ENCODE results near the gene PRDM11.
"Not testable (repeated sequence)": the region's sequence is repeated elsewhere in the genome, so short reads cannot be mapped to it uniquely, and the experiment has no call there.

The PRDM11 gene

GRCh38 chr11:45146072-45147016 is at the start of gene PRDM11:
PRDM11 (plus strand) TSS chr11:45146639; CDS start chr11:45181767, 35,128 bp downstream.
- DNase-seq, result peak; percentile 77

DNA sequence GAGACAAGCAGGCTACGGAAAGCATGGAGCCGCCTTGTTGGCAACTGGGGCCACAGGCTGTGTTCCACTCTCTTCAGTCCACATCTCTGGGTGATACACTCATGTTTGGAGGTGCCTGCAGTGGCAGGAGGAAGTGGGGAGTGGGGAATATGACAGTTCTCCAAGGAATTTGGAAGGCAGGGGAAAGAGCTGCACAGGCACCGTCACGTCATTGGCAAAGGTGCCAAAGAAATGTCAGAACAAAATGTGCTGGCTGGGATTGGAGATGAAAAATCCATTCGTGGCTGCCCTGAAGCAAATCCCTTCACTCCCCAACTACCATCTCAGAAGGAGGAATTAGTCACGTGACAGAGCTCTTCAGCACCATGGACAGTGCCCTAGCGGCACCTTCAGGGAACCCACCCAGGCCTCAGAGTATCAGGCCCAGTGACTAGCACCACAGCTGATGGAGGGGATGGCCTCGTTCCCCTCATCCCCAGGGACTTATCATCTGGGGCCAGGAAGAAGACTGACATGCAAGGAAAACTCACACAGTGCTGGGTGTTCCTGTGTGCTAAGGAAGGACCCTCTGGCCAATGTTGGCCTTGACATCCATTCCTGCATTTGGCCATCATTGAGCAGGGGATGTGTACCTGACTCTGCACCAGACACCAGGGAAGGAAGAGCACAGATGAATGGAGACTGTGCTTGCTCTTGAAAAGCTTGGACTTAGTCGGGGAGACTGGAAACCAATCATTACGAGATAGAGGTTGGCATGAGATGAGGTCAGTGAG is 48.5 kb upstream of the PRDM11 start:
- DNase-seq, result peak; percentile 67

- no peak for DNase-seq
These were observed 47.5 kb upstream of the PRDM11 start for GRCh38 chr11:45098929-45099328.

- no peak for DNase-seq
These were observed 46.1 kb upstream of the PRDM11 start for GRCh38 chr11:45100339-45100738.

DNA sequence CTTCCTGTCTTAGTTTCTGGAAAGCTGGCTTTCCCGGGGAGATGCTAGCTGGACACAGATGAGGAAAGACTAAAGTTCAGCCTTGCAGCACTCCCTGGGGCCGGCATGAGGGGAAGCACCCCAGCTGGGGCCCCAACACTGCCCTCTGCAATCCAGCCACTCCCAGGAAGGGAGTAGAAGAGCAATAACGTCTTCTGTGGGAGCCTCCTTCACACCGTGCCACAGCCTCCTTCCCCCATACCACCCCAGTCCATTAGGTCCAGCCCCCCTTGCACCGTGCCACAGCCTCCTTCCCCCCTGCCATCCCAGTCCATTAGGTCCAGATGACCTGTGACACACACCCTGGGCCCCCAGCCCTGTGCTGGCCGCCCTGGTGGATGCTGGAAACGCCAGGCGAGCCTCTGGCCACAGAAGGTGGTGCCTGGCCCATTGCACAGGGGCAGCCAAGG is 44.1 kb upstream of the PRDM11 start:
- DNase-seq, result no peak

DNA sequence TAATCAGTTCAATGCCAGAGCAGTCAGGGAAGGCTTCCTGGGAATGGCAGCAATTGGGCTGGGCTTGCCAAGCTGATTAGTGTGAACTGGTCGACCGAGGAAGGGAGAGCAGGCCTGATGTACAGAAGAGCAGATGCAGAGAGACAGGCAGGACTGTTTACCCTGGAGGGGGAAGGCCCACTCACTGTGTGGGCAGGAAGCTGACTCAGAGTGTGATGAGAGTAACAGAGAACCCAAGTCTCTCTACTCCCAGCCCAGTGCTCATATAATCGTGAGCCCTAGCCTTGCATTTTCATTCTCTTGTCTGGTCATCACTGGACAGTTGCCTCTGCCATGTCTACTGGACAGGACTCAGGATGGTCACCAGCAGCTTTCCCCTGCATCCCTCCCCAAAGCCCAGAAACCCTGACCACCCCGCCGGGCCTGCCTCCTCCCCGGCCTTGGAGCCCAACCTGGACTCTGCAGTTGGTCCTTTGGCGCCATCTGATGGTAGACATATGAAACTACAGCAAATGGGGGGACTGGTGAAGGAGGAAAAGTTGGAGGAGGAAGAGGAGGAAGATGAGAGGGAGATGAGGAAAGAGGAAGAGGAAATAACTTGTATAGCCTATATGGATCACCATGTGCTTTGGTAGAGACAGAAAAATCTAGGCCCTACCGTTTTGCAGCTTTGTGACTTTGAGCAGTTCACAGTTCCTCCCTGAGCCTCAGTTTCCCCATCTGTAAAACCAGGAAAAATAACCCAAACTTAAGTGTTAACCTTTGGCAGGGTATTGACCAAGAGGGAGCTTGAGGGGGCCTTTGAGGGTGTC is 43.4 kb upstream of the PRDM11 start:
- DNase-seq, result peak; percentile 80

GRCh38 chr11:45104006-45104789 is 42.2 kb upstream of the PRDM11 start:
- no peak for DNase-seq

DNA sequence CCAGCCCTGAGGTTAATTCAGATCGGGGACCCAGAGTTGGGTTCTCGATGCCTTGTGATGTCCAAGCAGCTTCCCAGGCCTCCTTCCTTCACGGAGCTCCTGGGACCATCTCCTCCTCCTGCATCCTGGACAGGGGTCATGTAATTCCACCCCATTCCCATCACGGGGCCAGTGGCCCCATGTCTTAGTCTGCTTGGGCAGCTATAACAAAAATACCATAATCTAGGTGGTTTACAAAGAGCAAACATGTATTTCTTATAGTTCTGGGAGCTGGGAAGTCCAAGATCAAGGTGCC is 41.7 kb upstream of the PRDM11 start:
- no peak for DNase-seq

GRCh38 chr11:45105233-45105983 is 41.0 kb upstream of the PRDM11 start:
- peak; percentile 82 for DNase-seq

DNA sequence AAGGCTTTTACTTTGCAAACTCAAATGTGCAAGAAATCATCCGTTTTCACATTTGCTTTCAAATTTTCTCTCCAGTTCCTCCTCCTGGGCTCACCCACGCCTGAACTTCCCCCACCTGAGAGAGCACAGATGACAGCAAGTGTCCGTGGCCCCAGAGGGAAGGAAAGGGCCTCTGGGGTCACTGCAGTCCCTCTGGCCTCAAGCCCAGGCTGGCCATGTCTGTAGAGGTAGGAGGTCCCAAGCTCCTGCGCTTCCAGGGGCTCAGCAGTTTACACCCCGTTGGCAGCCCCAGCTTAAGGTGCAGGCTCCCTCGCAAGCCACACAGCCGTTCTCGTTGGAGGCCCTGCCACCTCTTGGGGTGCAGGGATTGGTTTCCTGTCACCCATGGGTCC is 40.5 kb upstream of the PRDM11 start:
- DNase-seq, result no peak

DNA sequence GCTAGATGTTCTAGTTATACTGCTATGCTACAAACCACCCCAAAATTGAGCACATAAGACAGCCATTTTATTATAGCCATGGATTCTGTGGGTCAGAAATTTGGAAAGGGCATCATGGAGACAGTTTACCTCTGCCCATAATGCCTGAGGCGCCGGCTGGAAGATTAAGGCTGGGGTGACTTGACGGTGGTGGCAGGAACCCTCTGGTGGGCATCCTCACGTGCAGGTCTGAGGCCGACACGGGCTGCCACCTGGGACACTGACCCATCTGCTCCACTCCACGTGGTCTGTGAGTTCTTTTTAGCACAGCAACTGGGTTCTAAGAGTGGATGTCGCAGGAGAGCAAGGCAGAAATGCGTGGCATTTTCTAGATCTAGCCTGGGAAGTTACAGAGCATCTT is 40.0 kb upstream of the PRDM11 start:
- DNase-seq, result no peak

DNA sequence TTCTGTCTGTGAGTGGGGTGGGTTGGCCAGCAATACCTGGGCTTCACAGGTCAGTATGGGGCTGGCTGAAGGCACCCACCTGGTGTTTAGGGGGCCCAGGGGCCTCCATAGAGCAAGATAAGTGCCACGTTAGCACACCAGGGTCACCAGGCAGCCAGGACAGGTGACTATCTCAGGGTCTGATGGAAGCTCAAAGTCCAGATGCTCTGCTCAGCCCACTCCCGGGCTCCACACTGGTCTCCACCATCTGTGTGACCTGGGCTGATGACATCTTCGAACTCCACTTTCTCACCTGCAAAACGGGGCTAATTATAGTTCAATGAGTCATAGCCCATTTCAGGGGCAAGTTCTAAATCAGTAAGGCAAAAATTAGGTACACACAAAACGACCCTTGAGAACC is 39.4 kb upstream of the PRDM11 start:
- no peak for DNase-seq

DNA sequence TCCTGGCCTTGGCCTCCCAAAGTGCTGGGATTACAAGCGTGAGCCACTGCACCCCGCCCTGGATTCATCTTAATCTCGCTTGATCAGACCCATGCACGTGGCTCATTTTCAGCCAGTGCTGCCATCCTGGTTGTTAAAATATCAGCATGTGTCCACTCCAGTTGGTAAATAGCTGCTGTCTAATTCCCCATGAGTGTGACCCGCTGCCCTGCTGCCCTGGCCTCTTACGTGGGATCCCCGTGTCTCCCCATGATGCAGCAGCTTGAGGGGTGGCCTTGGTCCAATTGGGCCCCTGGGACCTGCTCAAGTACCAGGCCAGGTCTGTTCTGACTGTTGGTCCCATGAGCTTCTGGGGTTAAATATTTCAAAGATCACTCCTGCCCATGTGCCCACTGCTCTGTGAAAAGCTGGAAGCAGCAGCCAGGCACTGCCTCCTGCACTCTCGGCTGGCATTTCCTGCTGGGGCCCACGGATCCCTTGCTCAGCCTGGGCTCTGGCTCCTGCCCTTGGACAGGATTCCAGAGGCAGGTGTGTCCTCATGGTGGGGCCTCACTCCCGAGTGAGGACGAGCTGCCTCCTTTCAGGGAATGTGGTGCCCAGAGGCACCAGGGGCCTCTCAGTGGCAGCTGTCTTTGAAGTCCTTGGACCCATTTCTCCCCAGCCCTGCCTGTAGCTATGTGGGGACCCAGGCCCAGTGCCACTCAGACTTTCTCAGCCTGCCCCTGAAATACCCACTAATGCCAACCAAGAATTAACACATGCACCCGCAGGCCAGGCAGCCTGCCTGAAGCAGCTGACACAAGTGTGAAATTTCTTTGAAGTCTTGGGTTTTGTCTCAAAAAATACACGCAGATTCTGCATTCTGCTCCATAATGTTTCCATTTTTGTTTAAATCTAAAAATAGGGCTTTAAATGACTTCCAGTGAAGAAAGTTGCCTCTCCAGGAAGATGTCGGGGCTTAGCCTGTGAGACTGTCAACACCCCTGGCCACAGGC is 38.1 kb upstream of the PRDM11 start:
- no peak for DNase-seq

DNA sequence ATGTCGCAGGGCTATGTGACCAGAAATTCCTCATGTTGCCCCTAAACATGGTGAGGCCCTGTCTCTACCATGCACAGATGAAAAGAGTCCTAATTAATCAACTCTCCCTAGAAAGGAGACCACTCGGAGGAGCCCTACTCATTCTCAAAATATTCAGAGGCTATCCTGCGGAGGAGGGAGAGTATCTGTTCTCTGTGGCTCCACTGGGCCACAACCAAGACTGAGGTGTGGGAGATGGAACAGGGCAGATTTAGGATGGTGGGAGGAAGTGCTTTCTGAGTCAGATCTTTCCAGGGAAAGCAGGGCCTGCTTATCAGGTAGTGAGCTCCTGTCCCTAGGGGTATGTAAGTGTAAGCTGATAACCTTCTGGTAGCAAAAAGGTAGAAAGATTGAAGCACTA is 37.0 kb upstream of the PRDM11 start:
- DNase-seq, result no peak

DNA sequence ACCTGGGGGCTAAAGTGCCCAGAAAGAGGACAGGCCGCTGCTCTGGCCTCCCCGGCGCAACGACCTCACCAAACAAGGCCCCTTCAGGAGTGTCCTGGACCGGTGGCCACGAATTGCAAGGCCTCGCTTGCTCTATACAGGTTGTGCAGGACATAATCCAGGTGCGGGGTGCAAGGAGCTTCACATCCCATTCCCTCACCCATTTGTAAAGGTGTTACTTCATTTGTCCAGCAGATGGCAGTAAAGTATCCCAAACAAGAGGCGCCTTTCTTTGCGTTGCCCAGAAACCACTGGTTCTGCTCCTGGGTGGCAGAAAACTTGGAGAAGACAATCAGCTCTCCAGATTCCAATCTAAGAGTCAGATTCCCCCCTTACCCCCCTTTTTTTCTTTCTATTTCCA is 35.9 kb upstream of the PRDM11 start:
- DNase-seq, result no peak

GRCh38 chr11:45113807-45114206 is 32.6 kb upstream of the PRDM11 start:
- DNase-seq, result no peak

DNA sequence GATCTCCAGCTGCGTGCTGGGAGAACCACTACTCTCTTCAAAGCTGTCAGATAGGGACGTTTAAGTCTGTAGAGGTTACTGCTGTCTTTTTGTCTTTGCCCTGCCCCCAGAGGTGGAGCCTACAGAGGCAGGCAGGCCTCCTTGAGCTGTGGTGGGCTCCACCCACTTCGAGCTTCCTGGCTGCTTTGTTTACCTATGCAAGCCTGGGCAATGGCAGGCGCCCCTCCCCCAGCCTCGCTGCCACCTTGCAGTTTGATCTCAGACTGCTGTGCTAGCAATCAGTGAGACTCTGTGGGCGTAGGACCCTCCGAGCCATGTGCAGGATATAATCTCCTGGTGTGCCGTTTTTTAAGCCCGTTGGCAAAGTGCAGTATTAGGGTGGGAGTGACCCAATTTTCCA is 18.6 kb upstream of the PRDM11 start:
- not testable (repeated sequence) for DNase-seq

DNA sequence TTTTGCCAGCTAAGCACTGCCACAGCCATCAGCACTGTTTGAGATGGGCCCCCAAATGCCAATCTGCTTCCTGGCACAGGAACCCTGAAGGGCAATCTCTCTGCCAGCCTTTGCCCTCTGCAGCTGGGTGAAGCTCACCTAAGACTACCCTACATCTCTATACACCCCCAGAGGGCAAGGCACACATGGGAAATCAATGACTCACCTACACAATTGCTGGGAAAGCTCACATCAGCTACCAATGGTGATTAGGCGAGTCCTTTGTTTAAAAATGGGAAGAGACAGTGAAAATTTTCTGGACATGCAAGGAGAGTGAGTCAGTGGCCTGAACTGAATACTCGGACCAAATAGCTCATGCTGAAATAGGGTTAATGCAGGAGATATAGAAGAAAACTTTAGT is 12.6 kb upstream of the PRDM11 start:
- no peak for DNase-seq

DNA sequence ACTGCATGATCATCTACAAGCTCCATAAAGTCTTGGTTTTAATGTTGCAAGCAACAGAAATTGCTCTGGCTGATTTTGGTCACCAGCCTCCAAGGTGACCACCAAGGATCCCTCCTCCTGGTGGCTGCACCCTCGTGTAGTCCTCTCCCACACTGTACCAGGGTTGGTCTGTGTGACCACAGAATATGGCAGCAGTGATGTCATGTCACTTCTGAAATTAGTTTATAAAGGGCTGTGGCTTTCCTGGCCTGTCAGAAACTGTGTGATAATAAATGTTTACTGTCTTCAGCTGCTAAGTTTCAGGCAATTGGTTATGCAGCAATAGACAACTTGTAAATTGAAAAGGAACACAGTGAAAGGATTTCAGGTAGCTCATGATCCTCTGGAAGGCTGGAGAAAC is 5.3 kb upstream of the PRDM11 start:
- DNase-seq, result peak; percentile 54

DNA sequence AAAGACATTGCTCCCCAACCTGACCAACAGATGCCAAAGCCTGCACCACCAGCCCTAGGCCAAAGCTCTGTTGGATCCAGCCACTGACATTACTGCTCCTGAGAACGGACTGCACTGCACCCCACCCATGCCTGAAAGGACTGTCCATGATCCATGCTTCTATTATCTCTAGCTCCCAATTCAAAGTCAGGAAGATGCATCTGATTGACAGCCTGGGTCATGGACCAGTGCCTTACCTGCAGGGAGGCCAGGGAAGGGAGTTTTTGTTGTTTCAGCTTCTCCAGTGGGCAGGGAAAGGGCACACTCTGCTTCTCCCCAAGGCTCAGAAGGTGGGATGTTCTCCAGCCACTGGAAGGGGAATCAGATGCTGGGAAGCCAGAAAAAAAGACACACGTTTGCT is 4.8 kb upstream of the PRDM11 start:
- DNase-seq, result peak; percentile 47

Measured in activated CD8-positive, alpha-beta memory T cell treated with anti-CD3 and anti-CD28 coated beads, Interleukin-2, amount 50 U/mL, for 48 hours (primary cell).